ENCODE results near the gene ACOT4. TPM values are rescaled to one million over a fixed set of nuclear protein-coding genes. Genes with fewer than 3 reads are reported as not detected.
"Not testable (repeated sequence)": the region's sequence is repeated elsewhere in the genome, so short reads cannot be mapped to it uniquely, and the experiment has no call there.

ACOT4 gene
- total RNA-seq, 4 donors from 2014 or later = 0.42 to 0.57 (median 0.48) TPM

GRCh38 chr14:73630009-73630780 is 38.5 kb downstream of the ACOT4 start:
- no peak for TF ChIP-seq CTCF (IDR thresholded peaks at IDR 0.05)
- TF ChIP-seq EP300 (IDR thresholded peaks at IDR 0.05) = no peak
- TF ChIP-seq POLR2A (IDR thresholded peaks at IDR 0.05; ENCODE audit: low read depth) = no peak
- no peak for TF ChIP-seq POLR2AphosphoS5 (IDR thresholded peaks at IDR 0.05)
- intact Hi-C loops (cut with DNase I) = no loop called here
- Histone ChIP-seq H3K36me3 (no peaks in the 10 kb centered on the region), H3K27me3 (no peaks in the 10 kb centered on the region), H3K9me3 (no peaks in the 10 kb centered on the region), H3K4me3 (no peak overlapping the region), H3K4me1 (peaks cover 5 to 25% (median 19%) of the 10 kb centered on the region in 4 donors), H3K27ac (replicated peaks in 1 of 4) (no peak overlapping the region)
- no peak for DNase-seq (ENCODE audit: extremely low spot score)
- whole genome bisulfite sequencing = 89% methylated on average over 10 of the region's 10 CpGs

GRCh38 chr14:73633116-73634010 is 41.7 kb downstream of the ACOT4 start:
- Histone ChIP-seq H3K36me3 (no peaks in the 10 kb centered on the region), H3K9me3 (no peaks in the 10 kb centered on the region), H3K27ac (replicated peaks in 1 of 4) (peak overlapping the region; percentile 66 to 83 (median 72)), H3K27me3 (no peaks in the 10 kb centered on the region), H3K4me3 (peak overlapping the region; percentile 59 to 69 (median 66)), H3K4me1 (peaks cover 5 to 25% (median 19%) of the 10 kb centered on the region in 4 donors)
- 19% methylated on average over 34 of the region's 44 CpGs for WGBS
- intact Hi-C loops (cut with DNase I) = loop anchor here (2.0 kb wide), 1 partner anchor 125 kb away; no protein-coding TSS in a partner anchor
- TF ChIP-seq CTCF (IDR thresholded peaks at IDR 0.05) (peak; percentile 89 to 95 (median 93)), EP300 (IDR thresholded peaks at IDR 0.05) (no peak)
- DNase-seq (ENCODE audit: extremely low spot score) = peak; percentile 93

- TF ChIP-seq POLR2A (IDR thresholded peaks at IDR 0.05; ENCODE audit: low read depth) (no peak), CTCF (IDR thresholded peaks at IDR 0.05) (peak; percentile 45 to 56 (median 51)), POLR2AphosphoS5 (IDR thresholded peaks at IDR 0.05) (peak; percentile 15 to 34)
- H3K4me3 ChIP-seq = peak overlapping the region; percentile 59 to 69 (median 66)
- peaks cover 5 to 25% (median 19%) of the 10 kb centered on the region in 4 donors for H3K4me1 ChIP-seq
- H3K36me3 ChIP-seq = no peaks in the 10 kb centered on the region
- intact Hi-C loops (cut with DNase I) = no loop called here
- 11% methylated on average over 21 of the region's 53 CpGs for WGBS
- peak overlapping the region; percentile 66 to 83 (median 72) for H3K27ac ChIP-seq (replicated peaks in 1 of 4)
- DNase-seq (ENCODE audit: extremely low spot score) = no peak
- no peaks in the 10 kb centered on the region for H3K27me3 ChIP-seq
- no peaks in the 10 kb centered on the region for H3K9me3 ChIP-seq
Observed at GRCh38 chr14:73634011-73634833, 42.5 kb downstream of the ACOT4 start.

- peaks cover 5 to 25% (median 19%) of the 10 kb centered on the region in 4 donors for H3K4me1 ChIP-seq
- H3K9me3 ChIP-seq; intact Hi-C loops (cut with DNase I); H3K27me3 ChIP-seq; H3K4me3 ChIP-seq; H3K27ac ChIP-seq (replicated peaks in 1 of 4); DNase-seq (ENCODE audit: extremely low spot score); H3K36me3 ChIP-seq: not testable (repeated sequence)
- 94% methylated on average over 10 of the region's 10 CpGs for WGBS
Observed at GRCh38 chr14:73636355-73636754, 44.7 kb downstream of the ACOT4 start.
